GM10248 (cell line): ENCODE results near the gene GTF2A1L.

Experiments used
- CTCF ChIA-PET: fragments of 300-600 bp; sonication (Branson Sonifier 250); formaldehyde crosslinking; extraction: SDS; loops from one replicate; lab custom pipeline; 2021; ENCODE audit warnings: antibody characterized with exemption; lab: Yijun Ruan, JAX
- POLR2A ChIA-PET: fragments of 350-650 bp; sonication (Branson Sonifier 250); formaldehyde crosslinking; extraction: SDS; loops from one replicate; lab custom pipeline; 2020; ENCODE audit warnings: antibody characterized with exemption; lab: Yijun Ruan, JAX
- DNase-seq: peaks from one replicate; pipeline ENCODE4 v3.0.0; 2012; ENCODE audit errors: extremely low spot score
- CTCF ChIP-seq: IDR thresholded peaks from 2 replicates; pipeline ENCODE4 v1.5.1; 2012; ENCODE audit warnings: mild to moderate bottlenecking, low read depth; ENCODE audit errors: extremely low read depth, missing control alignments, control extremely low read depth

The GTF2A1L gene

GRCh38 chr2:48668992-48669391 is 51.3 kb downstream of the GTF2A1L start:
- POLR2A ChIA-PET: no interaction called here
- no peak for DNase-seq
- TF ChIP-seq CTCF: no peak
- CTCF ChIA-PET: no interaction called here

GRCh38 chr2:48673581-48673980 is 55.9 kb downstream of the GTF2A1L start:
- POLR2A ChIA-PET: no interaction called here
- no peak for DNase-seq
- CTCF ChIA-PET: no interaction called here
- TF ChIP-seq CTCF: no peak

- ChIA-PET CTCF (no interaction called here), POLR2A (no interaction called here)
- no peak for TF ChIP-seq CTCF
- DNase-seq: no peak
These were observed 57.3 kb downstream of the GTF2A1L start for GRCh38 chr2:48674933-48675332.

- ChIA-PET CTCF (no interaction called here), POLR2A (no interaction called here)
- DNase-seq: no peak
- TF ChIP-seq CTCF: no peak
These were observed 59.8 kb downstream of the GTF2A1L start for GRCh38 chr2:48677450-48677849.

GRCh38 chr2:48685126-48685525 is 67.5 kb downstream of the GTF2A1L start:
- TF ChIP-seq CTCF: no peak
- ChIA-PET CTCF (interaction anchor here (1.2 kb wide), 1 partner anchor 11 kb away, joined by 3 read pairs; no protein-coding TSS in a partner anchor), POLR2A (no interaction called here)
- DNase-seq: no peak

- DNase-seq: no peak
- no peak for TF ChIP-seq CTCF
- ChIA-PET CTCF (no interaction called here), POLR2A (no interaction called here)
These were observed 74.5 kb downstream of the GTF2A1L start for GRCh38 chr2:48691935-48692691.
